NCI-H1694 (cell line): ENCODE measurements around the gene IMPA2.
"Not testable (repeated sequence)": the region's sequence is repeated elsewhere in the genome, so short reads cannot be mapped to it uniquely, and the experiment has no call there.

Experiments used
- DNase-seq: peaks from one replicate; lab custom pipeline; 2025; lab: John Stamatoyannopoulos, UW

Gene IMPA2

GRCh38 chr18:11962597-11962996 lies 18.7 kb upstream of the IMPA2 start:
- no peak for DNase-seq

GRCh38 chr18:11963991-11964484 lies 17.3 kb upstream of the IMPA2 start:
- DNase-seq, result no peak

- no peak for DNase-seq
These were observed 11.1 kb upstream of the IMPA2 start for GRCh38 chr18:11969904-11970835.

GRCh38 chr18:11970836-11971226 lies 10.5 kb upstream of the IMPA2 start:
- DNase-seq, result not testable (repeated sequence)

GRCh38 chr18:11972371-11973174 lies 8.7 kb upstream of the IMPA2 start:
- DNase-seq, result no peak

- no peak for DNase-seq
These were observed 6.5 kb upstream of the IMPA2 start for GRCh38 chr18:11974741-11975325.

- DNase-seq, result no peak
These were observed 5.6 kb upstream of the IMPA2 start for GRCh38 chr18:11975723-11976122.

- DNase-seq, result no peak
These were observed 4.8 kb upstream of the IMPA2 start for GRCh38 chr18:11976315-11977152.

- no peak for DNase-seq
These were observed 4.2 kb upstream of the IMPA2 start for GRCh38 chr18:11977153-11977466.

- no peak for DNase-seq
These were observed 2.4 kb upstream of the IMPA2 start for GRCh38 chr18:11978956-11979355.

GRCh38 chr18:11980163-11980493 lies 1.2 kb upstream of the IMPA2 start:
- DNase-seq, result no peak

GRCh38 chr18:11980494-11981191 lies 664 bp upstream of the IMPA2 start:
- no peak for DNase-seq

GRCh38 chr18:11981543-11982366 lies 448 bp downstream of the IMPA2 start:
- DNase-seq, result no peak

GRCh38 chr18:11982981-11983380 lies 1.7 kb downstream of the IMPA2 start:
- DNase-seq, result no peak

- DNase-seq, result no peak
These were observed 2.3 kb downstream of the IMPA2 start for GRCh38 chr18:11983592-11983991.

- no peak for DNase-seq
These were observed 2.8 kb downstream of the IMPA2 start for GRCh38 chr18:11984091-11984490.

- no peak for DNase-seq
These were observed 4.3 kb downstream of the IMPA2 start for GRCh38 chr18:11985586-11985985.

- no peak for DNase-seq
These were observed 4.8 kb downstream of the IMPA2 start for GRCh38 chr18:11986061-11986460.

GRCh38 chr18:11987527-11987926 lies 6.2 kb downstream of the IMPA2 start:
- DNase-seq, result no peak

GRCh38 chr18:11989174-11989573 lies 7.9 kb downstream of the IMPA2 start:
- DNase-seq, result no peak
